GM04504 (cell line): ENCODE measurements around the gene GTF2E1.

Experiments used
- DNase-seq: peaks from one replicate; pipeline ENCODE4 v3.0.0-alpha.2; 2012; ENCODE audit warnings: low read depth

GTF2E1 gene

DNA sequence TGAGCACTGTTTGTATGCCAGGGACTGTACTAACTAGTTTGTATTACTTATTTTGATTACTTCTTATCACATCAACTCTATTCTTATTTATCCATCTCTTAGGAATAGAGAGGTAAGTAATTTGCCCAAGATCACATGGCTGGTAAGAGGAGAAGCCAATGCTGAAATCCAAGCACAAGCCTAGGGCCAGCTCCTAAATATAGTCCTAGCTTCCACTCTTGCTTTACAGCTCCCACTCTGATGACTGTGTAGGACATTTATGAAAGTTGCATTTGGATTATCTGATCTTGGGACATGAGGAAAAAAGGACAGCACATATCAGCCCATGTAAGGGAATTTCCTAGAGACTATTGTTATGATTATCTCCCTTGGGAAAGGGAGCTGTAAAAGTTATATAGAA is 58.1 kb downstream of the GTF2E1 start:
- no peak for DNase-seq

DNA sequence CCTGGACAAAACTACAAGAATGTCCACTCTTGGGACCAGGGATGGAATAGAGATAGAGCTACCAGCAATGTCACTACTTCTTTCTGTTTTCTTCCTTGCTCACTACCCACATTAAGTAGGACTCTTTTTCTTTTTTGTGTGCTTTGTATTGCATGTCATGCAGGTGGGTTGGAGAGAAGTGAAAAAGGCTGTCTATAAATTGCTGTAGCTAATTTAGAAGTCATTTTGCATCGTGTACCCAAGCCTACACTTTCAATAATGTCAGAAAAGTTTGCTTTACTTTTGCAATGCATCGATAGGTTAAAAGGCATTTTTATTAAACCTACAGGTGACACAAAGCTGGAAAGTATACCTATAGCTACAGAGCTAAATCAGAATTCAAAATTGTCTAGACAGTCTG is 58.9 kb downstream of the GTF2E1 start:
- DNase-seq = no peak

DNA sequence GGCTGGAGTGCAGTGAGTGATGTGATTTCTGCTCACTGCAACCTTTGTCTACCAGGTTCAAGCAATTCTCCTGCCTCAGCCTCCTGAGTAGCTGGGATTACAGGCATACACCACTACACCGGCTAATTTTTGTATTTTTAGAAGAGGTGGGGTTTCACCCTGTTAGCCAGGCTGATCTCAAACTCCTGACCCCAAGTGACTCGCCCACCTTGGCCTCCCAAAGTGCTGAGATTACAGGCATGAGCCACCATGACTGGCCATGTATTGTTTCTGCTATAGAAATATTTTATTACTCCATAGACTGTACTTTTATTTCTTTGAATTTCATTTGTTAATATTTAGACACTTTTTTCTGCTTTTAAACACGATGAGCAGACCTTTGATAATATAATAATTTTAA is 60.4 kb downstream of the GTF2E1 start:
- DNase-seq = no peak

DNA sequence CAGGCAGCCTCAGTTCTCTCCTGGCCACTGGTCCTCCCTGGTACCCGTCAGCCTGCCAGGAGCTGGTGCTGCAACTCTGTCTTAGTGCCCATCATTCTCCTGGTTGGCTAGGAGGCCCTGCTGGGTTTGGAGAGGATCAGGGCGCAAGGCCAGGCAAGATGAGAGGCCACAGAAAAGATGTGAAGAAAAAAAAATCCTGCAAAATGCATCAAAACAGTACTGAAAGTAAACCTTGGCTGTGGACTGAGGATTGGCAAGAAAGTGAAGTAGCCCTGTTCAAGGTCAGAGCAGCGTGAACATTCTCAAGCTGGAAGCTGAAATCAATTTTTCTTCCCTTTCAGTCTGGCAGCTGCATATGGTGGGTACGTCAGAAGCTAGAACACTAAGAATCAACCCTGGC is 74.2 kb downstream of the GTF2E1 start:
- DNase-seq = no peak

GRCh38 chr3:120820748-120821147 is 78.2 kb downstream of the GTF2E1 start:
- no peak for DNase-seq

DNA sequence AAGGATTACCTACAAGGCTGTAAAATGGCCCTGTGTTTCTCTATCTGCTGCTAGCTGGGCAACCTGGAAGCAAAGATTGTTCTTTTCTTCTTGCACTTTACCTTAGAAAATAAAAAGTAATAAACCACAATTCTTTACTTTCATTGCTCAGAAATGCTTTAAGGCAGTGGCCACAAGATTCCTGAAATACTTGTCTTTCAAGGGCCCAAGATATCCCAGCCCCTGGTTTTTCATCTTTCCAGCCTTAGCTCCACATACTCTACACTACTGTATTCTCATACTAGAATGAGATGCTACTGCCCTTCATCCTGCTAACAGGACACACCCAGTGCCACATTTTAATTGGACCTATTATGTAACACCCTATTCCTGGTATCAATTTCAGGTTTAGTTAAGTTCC is 78.9 kb downstream of the GTF2E1 start:
- DNase-seq = no peak

DNA sequence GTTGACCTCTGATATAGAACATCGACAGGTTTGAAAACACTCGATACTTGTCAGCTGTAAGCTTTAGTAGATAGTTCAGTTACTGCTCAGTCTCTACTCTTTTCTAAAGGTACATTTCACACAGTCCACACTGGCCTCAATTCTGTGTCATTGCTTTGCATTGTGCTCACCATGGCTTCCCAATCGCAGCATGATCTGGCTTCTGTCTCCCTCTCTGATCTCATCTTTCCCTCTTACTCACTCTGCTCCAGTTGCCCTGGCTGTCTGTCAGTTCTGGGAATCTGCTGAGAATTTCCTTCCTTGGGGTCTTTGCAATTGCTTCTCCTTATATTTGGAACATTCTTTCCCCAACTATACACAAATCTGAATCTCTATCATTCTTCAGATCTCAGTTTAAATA is 80.6 kb downstream of the GTF2E1 start:
- no peak for DNase-seq

- DNase-seq = no peak
Measured at GRCh38 chr3:120824613-120825012, 82.1 kb downstream of the GTF2E1 start.

- DNase-seq = no peak
Measured at GRCh38 chr3:120828796-120829195, 86.3 kb downstream of the GTF2E1 start.

DNA sequence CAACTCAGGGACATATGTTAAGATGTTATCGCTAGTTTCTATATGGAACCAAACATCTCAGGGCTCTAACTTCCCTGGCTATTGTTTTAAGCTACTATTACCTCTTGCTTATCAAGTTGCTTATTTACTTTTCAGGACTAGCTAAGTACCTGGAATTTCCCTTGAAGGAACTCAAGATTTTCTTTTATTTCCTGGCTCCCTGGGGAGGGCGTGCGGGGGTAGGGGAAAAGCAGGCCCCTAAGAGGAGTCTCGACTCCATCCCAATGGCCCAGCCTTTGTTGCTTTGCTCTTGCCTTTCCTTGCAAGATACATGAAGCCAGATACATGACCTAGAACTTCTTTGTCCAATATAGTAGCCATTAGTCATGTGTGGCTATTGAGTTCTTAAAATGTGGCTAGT is 88.5 kb downstream of the GTF2E1 start:
- DNase-seq = no peak
